K562 (cell line): ENCODE measurements around the gene MIEF2. TPM values are rescaled to one million over a fixed set of nuclear protein-coding genes. Genes with fewer than 3 reads are reported as not detected.

Experiments used
- ATF7 ChIP-seq: fragments of 450-650 bp; IDR thresholded peaks from 2 replicates; pipeline ENCODE4 v1.7.1; 2014; ENCODE audit warnings: mild to moderate bottlenecking, moderate library complexity
- BCOR ChIP-seq: fragments of 450-650 bp; IDR thresholded peaks from 2 replicates; pipeline ENCODE4 v1.6.1; 2016
- C11orf30 ChIP-seq: fragments of 450-650 bp; IDR thresholded peaks from 2 replicates; pipeline ENCODE4 v1.6.1; 2016; ENCODE audit warnings: low read depth, mild to moderate bottlenecking
- CBX1 ChIP-seq: sonication (generic); IDR thresholded peaks from 2 replicates; pipeline ENCODE4 v1.6.1; 2016; ENCODE audit warnings: antibody characterized with exemption, low read depth, mild to moderate bottlenecking
- CCNT2 ChIP-seq: IDR thresholded peaks from 2 replicates; pipeline ENCODE4 v1.6.1; 2011; ENCODE audit warnings: borderline replicate concordance, low read depth, mild to moderate bottlenecking, moderate library complexity, mixed read lengths, low read length; ENCODE audit not compliant: insufficient read length; ENCODE audit errors: extremely low read depth
- CREM ChIP-seq: IDR thresholded peaks from 2 replicates; pipeline ENCODE4 v1.6.1; 2014; ENCODE audit warnings: antibody characterized with exemption, low read depth
- HDAC8 ChIP-seq: fragments of 450-650 bp; IDR thresholded peaks from 2 replicates; pipeline ENCODE4 v1.6.1; 2016; ENCODE audit warnings: mild to moderate bottlenecking, missing genetic modification characterization, moderate library complexity, missing compliant biosample characterization
- ILK ChIP-seq: fragments of 450-650 bp; IDR thresholded peaks from 2 replicates; pipeline ENCODE4 v1.6.1; 2016; ENCODE audit warnings: missing genetic modification characterization, low read depth, mild to moderate bottlenecking, missing compliant biosample characterization, moderate library complexity, borderline replicate concordance
- KAT8 ChIP-seq: fragments of 450-650 bp; IDR thresholded peaks from 2 replicates; pipeline ENCODE4 v1.6.1; 2016; ENCODE audit warnings: low read depth, mild to moderate bottlenecking
- L3MBTL2 ChIP-seq: fragments of 450-650 bp; IDR thresholded peaks from 2 replicates; pipeline ENCODE4 v1.6.1; 2016; ENCODE audit warnings: mild to moderate bottlenecking, moderate library complexity
- MNT ChIP-seq, 2 experiments: fragments of 450-650 bp; conservative IDR thresholded peaks; 2 replicates each; pipeline ENCODE4 v1.6.1; 2017; ENCODE audit warnings: mild to moderate bottlenecking in 2 of 2, moderate library complexity in 2 of 2
- POU5F1 ChIP-seq: fragments of 150-350 bp; IDR thresholded peaks from 2 replicates; pipeline ENCODE4 v1.6.1; 2014; ENCODE audit warnings: borderline replicate concordance, low read length, low read depth, mild to moderate bottlenecking; ENCODE audit not compliant: partially characterized antibody
- SAP30 ChIP-seq: fragments of 200-600 bp; sonication (generic); IDR thresholded peaks from 2 replicates; pipeline ENCODE4 v1.6.1; 2012; ENCODE audit warnings: borderline replicate concordance, low read depth, mild to moderate bottlenecking, moderate library complexity, low read length, control low read depth, inconsistent platforms; ENCODE audit not compliant: insufficient read depth, poor library complexity, severe bottlenecking
- SIN3B ChIP-seq: fragments of 450-650 bp; IDR thresholded peaks from 2 replicates; pipeline ENCODE4 v1.6.1; 2017; ENCODE audit warnings: low read depth, mild to moderate bottlenecking, moderate library complexity
- SMAD4 ChIP-seq: fragments of 250-450 bp; sonication (Bioruptor Pico); conservative IDR thresholded peaks from 2 replicates; pipeline ENCODE4 v1.8.0; 2021; ENCODE audit warnings: inconsistent platforms, mild to moderate bottlenecking, moderate library complexity
- TAF1 ChIP-seq: IDR thresholded peaks from 2 replicates; pipeline ENCODE4 v1.6.1; 2011; ENCODE audit warnings: mild to moderate bottlenecking, low read length, moderate library complexity; ENCODE audit not compliant: insufficient read depth, control insufficient read depth, severe bottlenecking; ENCODE audit errors: extremely low read depth
- ZBTB11 ChIP-seq, 3 experiments: fragments of 200-800 bp in 1 of 3; fragments of 250-450 bp in 1 of 3; fragments of 450-650 bp in 1 of 3; sonication (Bioruptor Pico) in 1 of 3; sonication (Bioruptor generic) in 1 of 3; formaldehyde crosslinking in 1 of 3; IDR thresholded peaks; 2 replicates each; pipeline versions ENCODE4 v1.6.1 to v1.8.0; 2016 to 2022; ENCODE audit warnings: mild to moderate bottlenecking in 2 of 3, missing genetic modification characterization in 2 of 3, missing compliant biosample characterization in 1 of 3, moderate library complexity in 1 of 3
- ZNF444 ChIP-seq: fragments of 250-450 bp; sonication (Bioruptor Pico); IDR thresholded peaks from 2 replicates; pipeline ENCODE4 v1.4.0; 2020; ENCODE audit warnings: mild to moderate bottlenecking, moderate library complexity
- ZNF644 ChIP-seq: fragments of 200-800 bp; sonication (Bioruptor generic); IDR thresholded peaks from 2 replicates; pipeline ENCODE4 v1.6.1; 2016; ENCODE audit warnings: low read depth, missing genetic modification characterization, missing compliant biosample characterization
- ZNF740 ChIP-seq, 3 experiments: fragments of 200-800 bp in 1 of 3; sonication (Bioruptor generic) in 1 of 3; sonication (generic) in 1 of 3; formaldehyde crosslinking in 1 of 3; IDR thresholded peaks; 2 replicates each; pipeline versions ENCODE4 v1.6.1 to v1.8.0; 2016 to 2022; ENCODE audit warnings: mild to moderate bottlenecking in 2 of 3, missing compliant biosample characterization in 2 of 3, missing genetic modification characterization in 2 of 3, missing genetic modification reagents in 1 of 3
- polyA plus RNA-seq, 8 experiments: library from polyadenylated mRNA; depleted of rRNA in 4 of 8; stranded (reverse) in 5 of 8; unstranded in 3 of 8; fragments of >200 nt; fragmentation: Nextera tagmentation in 2 of 8; fragmentation: Illumina TruSeq in 1 of 8; extraction: Ambion mirVana in 2 of 8; extraction: Trizol in 1 of 8; gene quantifications; 2 replicates each; pipeline versions ENCODE4 v1.2.1 to v1.2.3, GENCODE V29; 2011 to 2014; ENCODE audit warnings: inconsistent platforms in 1 of 8, missing spikeins in 1 of 8
- total RNA-seq, 7 experiments: library from RNA; depleted of rRNA in 6 of 7; stranded (reverse); fragments of >200 nt in 6 of 7; fragmentation: Illumina TruSeq in 2 of 7; extraction: Trizol in 2 of 7; gene quantifications; 2 replicates each; pipeline versions ENCODE4 v1.2.1 to v1.2.3, GENCODE V29; 2011 to 2021; ENCODE audit warnings: low replicate concordance in 1 of 7

The MIEF2 gene
- total and polyA plus RNA-seq, 9 of the 15 experiments (the other 6 are each of a cell fraction or from before 2014, with no cell fraction given) = 0.10 to 8.2 (median 2.4) TPM

GRCh38 chr17:18258356-18259038, 2.0 kb upstream of the MIEF2 start, which contains the start of gene FLII (continued):
- TF ChIP-seq CBX1 (peak; percentile 40; the same call in 1 of the 2 replicates), KAT8 (no peak), ZNF444 (CRISPR knock-in tag) (no peak), BCOR (peak; percentile 62), SIN3B (0 out of 2 replicates have a peak, but pooled peaks have one; percentile 46), ATF7 (peak; percentile 56; the same call in 1 of the 2 replicates), C11orf30 (no peak), ZNF644 (tag) (no peak), CREM (no peak), POU5F1 (no peak), ZBTB11 (CRISPR knock-in tag; IDR thresholded peaks at IDR 0.05) (0 out of 6 replicates have a peak, but pooled peaks of 1 of the 3 experiments have one; percentile 17), ILK (no peak), TAF1 (no peak), CCNT2 (peak; percentile 4), SMAD4 (CRISPR knock-in tag) (peak; percentile 17; the same call in 1 of the 2 replicates), ZNF740 (CRISPR knock-in tag; IDR thresholded peaks at IDR 0.05) (peak; percentile 80), ZNF740 (tag; IDR thresholded peaks at IDR 0.05) (peak in 1 of 2 experiments; percentile 59; a peak in 1 of 4 replicates), L3MBTL2 (peak; percentile 74), SAP30 (peak; percentile 58), MNT (conservative IDR thresholded peaks at IDR 0.05) (peak; percentile 35 to 38; a peak in 1 of 4 replicates), HDAC8 (tag) (no peak)
